ENCODE data around the gene PALB2. TPM values are rescaled to one million over a fixed set of nuclear protein-coding genes. Genes with fewer than 3 reads are reported as not detected.

The PALB2 gene
- total and polyA plus RNA-seq, 12 donors, result 2.5 to 8.6 (median 4.7) TPM

DNA sequence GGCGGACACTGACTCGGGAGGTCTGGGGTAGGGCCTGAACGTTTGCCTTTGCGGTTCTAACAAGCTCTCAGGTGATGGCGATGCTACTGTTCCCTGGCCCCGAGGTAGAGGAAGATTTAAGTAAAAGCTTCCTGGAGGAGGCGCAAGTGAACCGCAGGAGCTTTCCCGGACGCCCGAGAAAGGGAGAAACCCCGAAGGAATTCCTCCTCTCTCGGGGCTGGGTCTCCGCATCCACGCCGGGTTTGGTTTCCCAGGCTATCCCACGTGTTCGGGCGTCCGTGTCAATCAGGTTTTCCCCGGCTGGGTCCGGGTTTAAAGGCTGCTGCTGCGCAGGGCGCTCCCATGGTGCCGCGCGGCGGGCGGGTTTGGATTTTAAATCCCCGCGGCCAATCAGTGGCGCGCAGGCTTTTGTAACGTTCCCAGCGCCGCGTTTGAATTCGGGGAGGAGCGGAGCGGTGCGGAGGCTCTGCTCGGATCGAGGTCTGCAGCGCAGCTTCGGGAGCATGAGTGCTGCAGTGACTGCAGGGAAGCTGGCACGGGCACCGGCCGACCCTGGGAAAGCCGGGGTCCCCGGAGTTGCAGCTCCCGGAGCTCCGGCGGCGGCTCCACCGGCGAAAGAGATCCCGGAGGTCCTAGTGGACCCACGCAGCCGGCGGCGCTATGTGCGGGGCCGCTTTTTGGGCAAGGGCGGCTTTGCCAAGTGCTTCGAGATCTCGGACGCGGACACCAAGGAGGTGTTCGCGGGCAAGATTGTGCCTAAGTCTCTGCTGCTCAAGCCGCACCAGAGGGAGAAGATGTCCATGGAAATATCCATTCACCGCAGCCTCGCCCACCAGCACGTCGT, 37.5 kb upstream of the PALB2 start, which contains the start of gene PLK1:
Gene PLK1 (plus strand): TSS at position 460 of the 844 bp plus-strand sequence. CDS start 44 bp downstream, at position 504.
- intact Hi-C loops (cut with DNase I), result no loop called here
- H3K27me3 ChIP-seq, result no peaks in the 10 kb centered on the region
- TF ChIP-seq, protein P1, sequence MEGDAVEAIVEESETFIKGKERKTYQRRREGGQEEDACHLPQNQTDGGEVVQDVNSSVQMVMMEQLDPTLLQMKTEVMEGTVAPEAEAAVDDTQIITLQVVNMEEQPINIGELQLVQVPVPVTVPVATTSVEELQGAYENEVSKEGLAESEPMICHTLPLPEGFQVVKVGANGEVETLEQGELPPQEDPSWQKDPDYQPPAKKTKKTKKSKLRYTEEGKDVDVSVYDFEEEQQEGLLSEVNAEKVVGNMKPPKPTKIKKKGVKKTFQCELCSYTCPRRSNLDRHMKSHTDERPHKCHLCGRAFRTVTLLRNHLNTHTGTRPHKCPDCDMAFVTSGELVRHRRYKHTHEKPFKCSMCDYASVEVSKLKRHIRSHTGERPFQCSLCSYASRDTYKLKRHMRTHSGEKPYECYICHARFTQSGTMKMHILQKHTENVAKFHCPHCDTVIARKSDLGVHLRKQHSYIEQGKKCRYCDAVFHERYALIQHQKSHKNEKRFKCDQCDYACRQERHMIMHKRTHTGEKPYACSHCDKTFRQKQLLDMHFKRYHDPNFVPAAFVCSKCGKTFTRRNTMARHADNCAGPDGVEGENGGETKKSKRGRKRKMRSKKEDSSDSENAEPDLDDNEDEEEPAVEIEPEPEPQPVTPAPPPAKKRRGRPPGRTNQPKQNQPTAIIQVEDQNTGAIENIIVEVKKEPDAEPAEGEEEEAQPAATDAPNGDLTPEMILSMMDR (IDR thresholded peaks at IDR 0.05), result peak in 6 of 9 donors; percentile 19 to 49 (median 34)
- ATAC-seq (peak; percentile 89 to 96 (median 93)), DNase-seq (peak; percentile 64 to 74)
- no peaks in the 10 kb centered on the region for H3K9me3 ChIP-seq
- H3K4me1 ChIP-seq, result peaks cover 3 to 33% (median 13%) of the 10 kb centered on the region in 9 donors
- H3K4me3 ChIP-seq, result peak within 1 kb of the TSS; percentile 31 to 77 (median 60)
- H3K27ac ChIP-seq, result peak within 1 kb of the TSS in 1 of 10 donors; percentile 32
- peaks cover 0 to 58% (median 0%) of the 10 kb centered on the region in 9 donors for H3K36me3 ChIP-seq
- 1 to 3% methylated on average over 75 of the region's 75 CpGs for WGBS, 2 donors

DNA sequence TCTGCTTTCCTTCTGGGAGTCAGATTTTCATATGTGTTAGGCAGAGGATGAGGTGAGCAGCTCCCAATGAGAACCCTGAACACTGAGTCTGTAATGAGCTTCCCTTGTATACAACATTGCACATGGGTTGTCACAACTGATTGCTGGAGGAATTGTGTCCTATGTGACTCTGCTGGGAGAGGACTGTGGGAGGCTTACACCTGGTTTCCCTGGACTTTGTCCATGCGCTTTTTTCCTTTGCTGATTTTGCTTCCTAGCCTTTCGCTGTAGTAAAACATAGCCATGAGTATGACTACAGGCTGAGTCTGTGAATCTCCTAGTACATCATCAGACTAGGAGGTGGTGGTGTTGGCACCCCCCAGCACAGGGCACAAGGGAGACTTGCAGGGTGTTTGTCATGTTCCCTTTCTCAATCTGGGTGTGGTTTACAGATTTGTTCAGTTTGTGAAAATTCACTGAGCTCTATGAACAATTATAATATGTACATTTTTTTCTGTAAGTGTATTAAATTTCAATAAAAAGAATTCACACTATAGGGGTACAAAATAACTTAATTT, 35.9 kb upstream of the PALB2 start:
- no peaks in the 10 kb centered on the region for H3K27me3 ChIP-seq
- TF ChIP-seq, protein P1 (IDR thresholded peaks at IDR 0.05), result no peak
- H3K27ac ChIP-seq, result no peak overlapping the region
- H3K9me3 ChIP-seq, result no peaks in the 10 kb centered on the region
- WGBS, 2 donors, result 94 to 97% methylated on average over 2 of the region's 2 CpGs
- DNase-seq, result no peak
- intact Hi-C loops (cut with DNase I), result no loop called here
- H3K4me3 ChIP-seq, result no peak overlapping the region
- peaks cover 0 to 59% (median 4%) of the 10 kb centered on the region in 9 donors for H3K36me3 ChIP-seq
- ATAC-seq, result no peak
- H3K4me1 ChIP-seq, result peaks cover 3 to 29% (median 13%) of the 10 kb centered on the region in 9 donors

DNA sequence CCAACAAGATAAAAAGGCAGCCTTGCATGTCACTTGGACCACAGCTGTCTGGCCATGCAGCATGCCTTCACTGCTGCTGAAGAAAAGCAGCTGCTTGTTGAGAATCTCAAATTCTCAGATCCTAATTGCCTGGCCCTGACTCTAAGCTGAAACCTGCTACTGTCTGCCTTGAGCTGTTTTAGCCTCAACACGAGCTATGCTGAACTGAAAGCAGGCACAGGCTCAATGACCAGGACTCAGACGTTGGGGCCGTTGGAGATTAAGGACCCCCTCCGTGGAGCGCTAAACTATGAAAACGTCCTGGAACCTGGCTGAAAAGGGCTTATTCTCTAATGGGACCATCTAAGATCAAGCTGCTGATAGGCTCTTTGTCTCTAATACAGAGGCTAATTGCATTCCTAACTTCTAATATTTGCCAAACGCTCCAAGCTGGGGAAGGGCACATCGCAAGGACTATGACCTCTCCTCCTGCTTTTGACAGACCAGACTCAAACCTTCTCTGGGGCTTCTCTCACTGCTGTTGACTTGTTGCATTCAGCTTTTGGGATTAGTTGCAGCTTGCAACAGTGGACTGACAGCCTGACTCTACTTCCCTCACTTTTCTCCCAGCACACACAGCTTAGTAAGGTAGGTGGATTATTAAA, 33.0 kb upstream of the PALB2 start:
- no peak overlapping the region for H3K27ac ChIP-seq
- H3K4me3 ChIP-seq, result no peak overlapping the region
- TF ChIP-seq, protein P1 (IDR thresholded peaks at IDR 0.05), result no peak
- intact Hi-C loops (cut with DNase I), result no loop called here
- WGBS, 2 donors, result 69 to 73% methylated on average over 8 of the region's 8 CpGs
- ATAC-seq (no peak), DNase-seq (no peak)
- H3K9me3 ChIP-seq, result no peaks in the 10 kb centered on the region
- H3K36me3 ChIP-seq, result peaks cover 0 to 67% (median 5%) of the 10 kb centered on the region in 9 donors
- no peaks in the 10 kb centered on the region for H3K27me3 ChIP-seq
- H3K4me1 ChIP-seq, result peaks cover under 1 to 11% (median 10%) of the 10 kb centered on the region in 9 donors

DNA sequence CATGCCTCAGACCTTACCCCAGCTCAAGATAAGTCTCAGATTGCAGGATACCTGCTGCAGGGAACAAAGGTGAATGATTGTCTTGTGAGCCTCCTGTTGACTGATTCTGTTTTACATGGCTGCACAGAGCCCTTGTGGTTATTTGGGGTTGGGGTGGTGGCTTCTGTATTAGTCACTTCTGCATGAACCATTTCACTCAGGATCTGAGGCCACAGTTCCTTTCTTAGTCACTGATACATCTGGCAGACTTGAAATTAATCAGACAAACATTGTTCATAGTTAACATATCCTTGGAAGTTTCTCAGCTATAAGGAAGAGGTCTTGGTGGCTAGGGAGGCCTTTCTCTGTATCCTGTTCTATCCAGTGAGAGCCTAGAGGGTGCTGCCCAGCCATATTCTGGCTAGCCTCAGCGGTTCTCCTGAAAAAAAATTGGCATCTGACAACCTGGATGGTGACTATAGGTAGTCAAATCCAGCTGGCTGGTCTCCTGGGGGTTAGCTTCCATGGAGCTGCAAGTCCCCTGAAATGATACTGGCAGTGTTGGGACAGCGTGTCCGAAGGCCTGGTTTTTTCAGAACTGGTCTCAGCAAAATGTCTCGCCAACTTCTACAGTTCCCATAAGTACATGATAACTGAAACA, 29.1 kb upstream of the PALB2 start:
- no peak overlapping the region for H3K4me3 ChIP-seq
- DNase-seq (no peak), ATAC-seq (peak in 1 of 8 donors; percentile 61)
- 90 to 92% methylated on average over 4 of the region's 4 CpGs for WGBS, 2 donors
- no peaks in the 10 kb centered on the region for H3K9me3 ChIP-seq
- peaks cover 0 to 2% (median 0%) of the 10 kb centered on the region in 9 donors for H3K4me1 ChIP-seq
- no peaks in the 10 kb centered on the region for H3K27me3 ChIP-seq
- H3K27ac ChIP-seq, result no peak overlapping the region
- intact Hi-C loops (cut with DNase I), result no loop called here
- H3K36me3 ChIP-seq, result peaks cover 0 to 98% (median 40%) of the 10 kb centered on the region in 9 donors
- TF ChIP-seq, protein P1 (IDR thresholded peaks at IDR 0.05), result no peak

Data from heart right ventricle (tissue), 16 donors.